GM15510 (cell line): ENCODE results near the gene FHL3.

Experiments
- POLR2A ChIP-seq: IDR thresholded peaks from 3 replicates; pipeline ENCODE4 v1.6.1; 2011; ENCODE audit warnings: borderline replicate concordance; ENCODE audit not compliant: insufficient read length; ENCODE audit errors: extremely low read depth

Gene FHL3

DNA sequence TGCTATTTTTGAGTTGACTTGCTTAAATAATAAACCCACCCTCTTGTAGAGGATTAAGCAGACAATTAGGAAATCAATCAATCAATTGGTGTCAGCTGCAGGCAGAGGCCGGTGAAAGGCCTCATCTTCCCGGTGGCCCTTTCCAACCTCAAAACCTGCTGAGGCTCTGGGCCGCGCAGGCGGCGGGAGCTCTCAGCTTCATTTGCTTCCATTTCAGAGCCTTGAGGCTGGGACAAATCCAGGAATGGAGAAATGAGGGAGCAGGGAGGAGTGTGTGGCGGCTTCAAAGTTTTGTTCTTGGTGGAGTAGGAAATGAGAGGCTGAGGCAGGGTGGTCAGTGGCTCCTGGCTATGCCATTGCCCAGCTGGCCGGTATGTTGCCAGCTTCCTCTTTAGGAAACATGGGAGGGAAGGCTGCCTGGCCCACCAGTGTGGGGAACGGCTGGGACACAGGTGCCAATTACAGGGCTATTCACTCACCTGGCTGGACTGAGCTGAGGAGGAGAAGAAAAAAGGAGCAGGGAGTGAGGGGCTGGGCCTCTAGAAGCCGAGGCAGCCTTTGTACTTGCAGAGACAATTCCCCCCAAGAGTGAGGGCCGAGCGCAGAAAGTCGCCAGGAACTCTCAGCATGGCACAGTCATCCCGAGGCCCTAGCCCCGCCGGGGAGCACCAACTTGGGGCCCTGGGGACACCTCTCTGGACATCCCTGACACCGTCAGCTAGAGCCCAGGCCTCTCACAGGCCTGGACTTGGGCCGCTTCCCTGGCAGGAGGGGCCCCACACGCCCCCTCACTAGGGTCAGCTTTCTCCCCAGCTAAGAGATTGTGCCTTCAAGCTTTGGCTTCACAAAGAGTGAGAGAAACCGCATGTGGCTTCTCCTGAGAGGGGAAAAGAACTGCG lies 36.9 kb upstream of the FHL3 start:
- no peak for TF ChIP-seq POLR2A

DNA sequence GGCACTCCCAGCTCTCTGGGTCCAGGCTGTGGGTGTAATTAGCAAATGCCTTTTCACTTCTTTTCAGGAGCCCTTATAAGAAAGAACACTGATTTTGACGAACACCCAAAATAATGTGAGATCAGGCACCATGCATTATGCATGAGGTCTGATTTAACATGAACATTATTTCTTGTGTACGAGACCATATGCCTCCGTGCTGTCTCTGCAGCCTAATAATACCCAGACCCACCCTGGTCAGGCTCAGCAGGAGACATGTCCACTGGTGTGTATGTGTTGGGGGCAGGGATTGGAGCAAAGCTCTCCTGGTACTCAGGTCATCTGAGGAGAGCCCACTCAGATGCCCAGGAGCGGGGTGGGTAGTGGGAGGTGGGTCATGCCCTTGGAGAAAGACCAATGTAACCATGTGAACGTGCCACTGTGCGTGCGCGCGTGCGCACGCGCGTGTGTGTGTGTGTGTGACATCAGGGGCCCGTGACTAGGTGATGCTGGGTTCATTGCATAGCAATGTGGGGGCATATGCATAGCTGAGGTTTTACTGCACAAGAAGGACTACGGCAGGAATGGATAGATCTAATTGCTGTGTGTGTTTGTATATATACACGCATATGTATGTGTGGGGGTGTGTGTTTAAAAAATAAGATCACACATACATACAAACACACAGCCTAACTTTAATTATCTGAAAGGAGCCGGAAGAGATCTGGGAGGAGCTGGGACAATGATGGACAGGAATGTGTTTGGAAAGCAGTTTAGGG lies 34.2 kb upstream of the FHL3 start:
- TF ChIP-seq POLR2A: no peak

DNA sequence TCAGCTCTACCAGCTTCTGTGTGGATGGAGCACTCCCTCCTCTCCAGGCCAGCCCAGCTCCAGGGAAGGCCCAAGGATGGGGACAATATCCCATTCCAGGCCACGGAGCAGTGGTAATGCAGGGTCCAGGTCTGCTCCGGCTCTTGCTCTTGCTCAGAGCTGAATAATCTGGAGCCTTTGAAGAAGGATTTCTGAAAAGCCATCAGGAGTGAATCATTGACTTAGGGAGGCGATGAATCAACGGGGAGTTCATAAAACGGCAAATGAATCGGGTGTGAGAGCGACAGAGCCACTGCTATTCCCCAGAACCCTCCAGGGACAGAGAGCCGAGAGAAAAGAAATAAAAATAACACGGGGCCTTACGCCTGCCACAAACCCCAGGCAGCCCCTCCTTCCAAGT lies 33.5 kb upstream of the FHL3 start:
- no peak for TF ChIP-seq POLR2A

DNA sequence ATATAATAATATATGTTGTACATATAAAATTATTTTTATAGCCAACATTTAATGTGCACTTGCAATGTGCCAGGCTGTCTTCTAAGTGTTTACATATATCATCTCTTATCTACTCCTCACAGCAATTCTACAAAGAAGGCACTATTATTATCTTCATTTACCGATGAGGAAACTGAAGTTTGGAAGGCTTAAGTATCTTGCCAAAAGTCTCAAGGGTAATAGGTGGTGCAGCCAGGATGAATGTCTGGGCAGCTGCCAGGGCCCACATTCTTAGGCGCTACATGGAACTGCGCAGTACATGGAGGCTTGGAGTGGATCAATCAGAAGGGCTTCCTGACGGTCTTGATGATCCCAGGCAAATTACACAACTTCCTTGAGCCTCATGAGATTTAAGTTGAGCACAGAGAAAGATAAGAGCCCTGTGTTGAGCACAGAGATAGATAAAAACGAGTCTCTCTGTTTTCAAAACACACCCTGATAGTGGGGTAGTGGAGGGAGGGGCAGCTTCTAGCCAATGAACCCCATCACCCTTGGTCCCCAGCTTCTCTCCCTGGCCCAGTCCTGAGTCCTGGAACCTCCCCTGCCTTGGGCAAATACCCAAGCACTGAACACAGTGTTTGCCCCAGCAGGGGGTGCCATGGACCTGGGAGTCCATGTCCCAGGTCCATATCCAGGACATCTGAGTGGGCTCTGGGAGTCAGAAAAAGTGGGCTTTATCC lies 32.1 kb upstream of the FHL3 start:
- TF ChIP-seq POLR2A: no peak

DNA sequence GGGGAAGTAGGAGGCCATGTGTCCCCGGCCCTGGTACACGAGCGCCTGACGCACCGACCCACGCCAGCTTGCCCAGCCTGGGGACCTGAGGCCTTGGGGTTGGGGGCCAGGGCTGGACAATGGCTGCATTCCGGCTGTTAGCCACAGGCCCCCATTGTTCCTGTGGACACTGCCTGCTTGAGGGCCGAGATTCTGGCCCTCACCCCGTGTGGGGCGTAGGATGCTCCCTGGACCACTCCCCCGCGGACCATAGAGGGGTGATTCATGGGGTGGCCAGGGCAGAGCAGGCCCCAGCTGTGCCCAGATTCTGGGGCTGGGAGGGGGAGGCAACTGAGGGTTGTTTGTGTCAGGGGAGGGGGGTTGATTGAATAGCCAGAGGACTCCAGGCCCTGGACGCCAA lies 29.6 kb upstream of the FHL3 start:
- TF ChIP-seq POLR2A: no peak

DNA sequence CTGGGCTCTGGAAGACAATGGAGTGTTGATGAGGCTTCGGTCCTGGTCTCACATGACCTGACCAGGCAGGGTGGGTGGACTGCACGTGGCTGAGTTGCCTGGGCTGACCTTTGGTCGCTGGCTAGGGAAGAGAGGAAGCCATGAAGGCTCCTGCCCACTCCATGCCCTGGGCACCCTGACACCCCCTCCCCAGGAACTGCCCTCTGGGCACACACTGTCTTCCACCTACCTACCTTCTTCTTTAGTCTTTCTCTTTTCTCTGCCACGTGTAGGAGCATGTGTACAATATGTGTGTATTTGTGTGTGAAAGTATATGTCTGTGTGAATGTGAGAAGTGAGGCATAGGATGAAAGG lies 26.2 kb upstream of the FHL3 start:
- no peak for TF ChIP-seq POLR2A

DNA sequence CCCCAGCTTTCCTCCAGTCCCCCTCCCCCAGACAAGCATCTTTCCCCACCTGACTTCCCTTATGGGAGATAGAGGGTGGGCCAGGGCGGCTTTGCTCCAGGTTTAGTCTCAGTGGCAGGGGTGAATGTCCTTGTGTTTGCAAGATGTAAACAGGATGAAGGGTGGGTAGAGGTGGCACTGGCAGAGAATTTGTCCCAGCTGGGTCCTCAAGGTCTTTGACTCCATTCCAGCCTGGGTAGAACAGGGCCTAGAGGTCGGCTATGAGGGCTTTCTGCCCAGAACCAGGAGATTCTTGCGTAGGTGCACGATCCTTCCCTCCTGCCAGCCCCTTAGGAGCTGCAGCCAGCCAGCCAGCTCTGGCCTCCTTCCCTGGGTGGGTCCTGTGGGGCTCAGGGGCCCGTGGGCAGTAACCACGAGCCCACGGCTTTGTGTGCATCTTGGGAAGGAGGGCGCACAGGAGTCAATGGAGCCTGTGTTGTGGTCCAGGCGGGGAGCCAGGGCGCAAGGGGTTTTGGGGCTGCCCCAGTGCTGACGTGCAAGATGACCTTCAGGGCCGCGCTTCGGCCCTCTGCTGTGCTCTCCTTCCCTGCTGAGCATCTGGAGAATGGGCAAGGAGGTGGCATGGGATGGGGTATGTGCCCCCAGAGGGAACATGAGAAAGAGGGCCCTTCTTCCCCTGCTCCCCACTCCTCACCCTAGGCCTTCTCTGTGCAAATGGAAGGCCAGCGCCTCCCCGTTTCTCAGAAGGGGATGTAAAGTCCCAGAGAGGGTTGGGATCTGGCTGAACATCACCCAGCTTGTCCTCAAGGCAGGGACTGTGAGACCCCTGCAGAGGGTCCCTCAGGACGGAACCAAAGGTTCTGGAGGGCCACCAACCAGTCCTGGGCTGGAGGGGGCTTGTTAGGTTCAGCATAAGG lies 25.5 kb upstream of the FHL3 start:
- no peak for TF ChIP-seq POLR2A

DNA sequence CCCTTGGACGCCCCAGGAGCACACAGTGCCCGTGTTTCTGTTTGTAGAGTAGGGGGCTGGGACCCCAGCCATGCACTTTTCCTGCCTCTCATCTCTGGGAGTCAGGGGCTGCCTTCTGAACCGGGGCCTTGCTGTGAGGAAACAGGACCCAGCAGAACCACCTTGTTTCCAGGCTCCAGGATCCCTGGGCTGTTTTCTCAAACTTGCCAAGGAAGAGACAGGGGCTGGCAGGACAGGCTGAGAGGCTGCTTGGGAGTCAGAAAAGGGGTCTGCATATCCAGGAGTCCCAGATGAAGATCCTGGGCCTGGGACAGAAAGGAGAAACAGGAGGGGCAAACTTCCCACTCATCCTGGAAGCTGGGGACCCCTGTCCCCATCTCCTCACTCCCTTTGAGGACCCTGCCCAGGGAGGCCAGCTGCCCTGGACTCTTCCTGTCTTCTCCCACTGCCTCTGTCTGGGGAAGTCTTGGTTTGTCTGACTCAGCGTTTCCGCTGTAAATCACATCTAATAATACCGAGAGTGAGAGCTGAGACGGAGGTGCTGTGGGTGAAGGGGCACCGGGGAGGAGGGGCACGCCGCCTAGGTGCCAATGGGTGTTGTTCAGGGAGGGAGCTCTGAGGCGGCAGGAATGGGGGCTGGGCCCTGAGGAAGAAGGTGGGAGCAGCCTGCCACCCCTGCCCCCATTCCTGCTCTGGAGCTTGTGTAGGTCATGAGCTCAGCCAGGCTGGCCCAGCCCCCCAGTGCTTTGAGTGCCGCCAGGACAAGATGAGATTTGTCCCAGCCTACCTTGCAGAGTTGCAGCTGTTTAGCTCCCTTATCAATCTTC lies 24.6 kb upstream of the FHL3 start:
- peak; percentile 29 for TF ChIP-seq POLR2A

DNA sequence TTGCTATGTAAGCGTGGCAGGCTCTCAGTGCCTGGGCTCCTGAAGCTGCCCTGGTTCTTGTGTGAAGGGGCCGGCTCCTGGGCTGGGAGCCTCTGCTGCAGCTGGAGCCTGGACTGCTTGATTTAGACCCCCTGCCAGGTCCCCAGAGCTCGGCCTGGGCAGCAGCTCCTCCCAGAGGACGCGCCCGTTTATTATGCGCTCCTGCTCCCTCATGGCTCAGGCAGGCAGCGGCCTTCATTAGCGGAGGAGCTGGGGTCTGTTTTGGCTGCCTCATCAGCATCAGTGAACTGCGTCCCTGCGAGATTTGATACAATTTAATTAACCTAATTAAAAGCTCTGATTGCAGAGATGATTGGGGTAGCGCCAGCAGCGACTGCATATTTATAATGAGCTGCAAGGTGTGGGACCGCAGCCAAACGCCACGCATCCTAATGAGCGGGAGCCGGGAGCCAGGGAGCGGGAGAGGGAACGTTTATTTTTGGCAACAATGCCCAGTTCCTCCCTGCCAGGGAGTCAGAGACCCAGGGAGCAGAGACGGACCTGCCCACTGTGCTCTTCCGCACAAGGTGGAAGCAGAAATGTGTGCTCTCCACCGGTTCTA lies 23.9 kb upstream of the FHL3 start:
- TF ChIP-seq POLR2A: no peak

DNA sequence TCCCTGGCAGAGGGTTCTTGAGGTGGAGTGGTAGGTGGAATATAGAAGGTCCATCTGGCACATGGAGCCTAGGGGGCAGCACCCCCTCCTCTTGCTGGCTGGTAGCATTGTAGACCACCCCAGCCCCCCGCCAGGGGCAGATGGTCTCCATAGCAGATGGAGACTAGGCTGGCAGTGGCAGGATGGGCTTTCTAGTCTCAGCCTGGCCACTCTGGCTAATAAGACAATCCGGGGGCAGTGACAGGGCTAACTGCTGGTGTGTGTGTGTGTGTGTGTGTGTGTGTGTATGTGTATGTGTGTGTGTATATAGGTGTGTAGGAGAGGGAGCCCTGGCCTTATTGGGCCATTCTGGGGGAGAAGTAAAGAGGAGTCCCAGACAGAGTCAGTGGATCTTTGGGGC lies 23.4 kb upstream of the FHL3 start:
- TF ChIP-seq POLR2A: no peak

DNA sequence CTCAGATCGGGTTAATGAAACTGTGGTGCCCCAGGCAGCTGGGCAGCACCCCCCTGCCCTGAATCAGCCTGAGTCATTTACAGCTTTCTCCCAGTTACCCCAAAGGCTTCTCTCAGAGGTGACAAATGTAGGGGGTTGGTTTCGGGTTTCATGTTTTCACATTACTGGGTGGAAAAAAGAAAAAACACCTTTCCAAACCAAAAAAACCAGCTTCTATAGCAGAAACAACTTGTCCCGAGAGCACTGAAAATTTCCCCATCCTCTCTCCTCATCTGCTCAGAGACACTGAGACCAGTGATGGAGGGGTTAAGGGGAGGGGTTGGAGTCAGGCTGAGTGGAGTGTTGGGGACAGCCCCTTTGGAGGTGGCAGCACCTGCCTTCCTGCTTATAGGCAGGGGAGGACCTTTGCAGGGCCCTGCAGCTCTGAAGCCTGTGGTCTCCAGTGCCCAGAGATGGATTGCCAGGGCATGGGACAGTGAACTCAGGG lies 22.8 kb upstream of the FHL3 start:
- no peak for TF ChIP-seq POLR2A

DNA sequence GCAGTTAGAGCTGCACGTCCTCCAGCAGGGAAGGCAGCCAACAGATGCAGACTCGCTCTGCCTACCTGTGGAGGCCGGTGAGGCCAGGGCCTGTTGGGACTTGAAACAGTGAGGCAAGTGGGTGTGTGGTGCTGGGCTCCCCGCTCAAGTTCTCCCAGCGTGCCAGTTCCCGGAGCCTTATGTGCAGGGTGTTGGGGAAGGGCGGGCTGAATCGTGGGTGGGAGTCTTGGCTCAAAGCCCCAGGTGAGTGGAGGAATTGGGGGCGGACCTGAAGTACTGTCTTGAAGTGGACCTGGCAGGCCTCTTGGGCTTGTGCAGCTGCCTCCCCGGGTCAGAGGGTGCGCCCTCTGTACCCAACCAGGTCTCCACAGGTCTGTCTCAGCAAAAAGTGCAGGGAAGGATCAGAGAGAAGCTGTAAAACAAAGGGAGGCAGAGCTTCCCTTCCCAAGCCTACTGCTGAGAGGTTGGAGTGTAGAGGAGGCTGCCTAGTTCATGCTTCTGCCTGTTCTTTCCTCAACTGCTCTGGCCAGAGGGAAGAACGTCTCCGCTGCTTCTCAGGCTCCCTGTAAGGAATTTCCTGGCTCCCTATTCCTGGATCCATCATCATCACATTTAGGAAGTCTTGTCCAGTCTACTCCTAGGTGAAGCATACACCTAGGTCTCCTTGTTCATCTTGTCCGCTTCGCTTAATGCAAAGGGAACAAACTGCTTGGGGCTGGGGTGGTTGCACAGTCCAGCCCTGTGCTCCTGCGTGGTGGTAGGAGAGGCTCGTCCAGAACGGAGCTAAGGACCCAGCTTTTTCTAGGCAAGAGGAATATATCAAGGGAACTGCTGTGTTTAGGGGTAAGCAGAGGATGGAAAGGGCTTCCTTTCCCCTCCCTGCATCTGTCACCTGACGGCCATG lies 22.1 kb upstream of the FHL3 start:
- no peak for TF ChIP-seq POLR2A
